NCI-H82 (cell line): ENCODE measurements around the gene CHMP4B.
A peak's percentile ranks its signal among the peaks of the same experiment; 100 is the strongest.

ENCODE experiments used
- DNase-seq: peaks from one replicate; lab custom pipeline; 2025; lab: John Stamatoyannopoulos, UW

The CHMP4B gene, protein sequence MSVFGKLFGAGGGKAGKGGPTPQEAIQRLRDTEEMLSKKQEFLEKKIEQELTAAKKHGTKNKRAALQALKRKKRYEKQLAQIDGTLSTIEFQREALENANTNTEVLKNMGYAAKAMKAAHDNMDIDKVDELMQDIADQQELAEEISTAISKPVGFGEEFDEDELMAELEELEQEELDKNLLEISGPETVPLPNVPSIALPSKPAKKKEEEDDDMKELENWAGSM

GRCh38 chr20:33810885-33811775, at the start of gene CHMP4B:
CHMP4B (plus strand) TSS chr20:33811348; CDS start chr20:33811469, 121 bp downstream.
- peak; percentile 99 for DNase-seq

DNA sequence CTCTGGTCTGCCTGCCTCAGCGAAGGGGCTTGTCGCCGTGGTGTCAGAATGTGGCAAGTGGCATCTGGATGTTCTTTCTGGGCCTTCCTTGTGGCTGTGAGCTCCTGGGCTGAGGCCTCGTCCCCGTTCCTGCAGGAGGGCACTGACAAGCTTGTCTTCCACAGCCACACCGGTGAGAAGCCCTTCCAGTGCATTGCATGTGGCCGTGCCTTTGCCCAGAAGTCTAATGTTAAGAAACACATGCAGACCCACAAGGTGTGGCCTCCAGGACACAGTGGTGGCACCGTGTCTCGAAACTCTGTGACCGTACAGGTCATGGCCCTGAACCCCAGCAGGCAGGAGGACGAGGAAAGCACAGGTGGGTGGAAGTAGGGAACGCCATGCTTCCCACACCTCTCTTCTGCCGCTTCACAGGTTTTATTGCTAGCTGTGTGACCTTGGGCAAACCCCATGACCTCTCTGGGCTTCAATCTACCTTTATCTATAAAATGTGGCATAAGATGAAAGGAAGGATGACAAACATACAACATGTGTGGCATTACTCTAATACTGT, 49.4 kb upstream of the CHMP4B start:
- no peak for DNase-seq

DNA sequence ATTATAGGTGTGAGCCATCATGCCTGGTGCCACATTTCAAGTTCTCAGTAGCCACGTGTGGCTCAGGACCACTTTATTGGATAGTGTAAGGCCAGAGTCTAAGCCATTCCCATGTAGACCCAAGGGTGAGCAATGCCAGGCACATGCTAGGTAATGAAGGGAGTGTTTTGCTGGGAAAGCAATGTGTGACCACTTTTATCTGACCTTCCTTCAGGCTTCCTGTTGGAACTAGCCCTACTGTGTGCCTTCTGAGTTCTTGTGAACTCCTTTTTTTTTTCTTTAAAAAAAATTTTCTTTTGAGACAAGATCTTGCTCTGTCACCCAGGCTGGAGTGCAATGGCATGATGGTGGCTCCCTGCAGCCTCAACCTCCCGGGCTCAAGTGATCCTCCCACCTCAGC, 46.0 kb upstream of the CHMP4B start:
- no peak for DNase-seq

DNA sequence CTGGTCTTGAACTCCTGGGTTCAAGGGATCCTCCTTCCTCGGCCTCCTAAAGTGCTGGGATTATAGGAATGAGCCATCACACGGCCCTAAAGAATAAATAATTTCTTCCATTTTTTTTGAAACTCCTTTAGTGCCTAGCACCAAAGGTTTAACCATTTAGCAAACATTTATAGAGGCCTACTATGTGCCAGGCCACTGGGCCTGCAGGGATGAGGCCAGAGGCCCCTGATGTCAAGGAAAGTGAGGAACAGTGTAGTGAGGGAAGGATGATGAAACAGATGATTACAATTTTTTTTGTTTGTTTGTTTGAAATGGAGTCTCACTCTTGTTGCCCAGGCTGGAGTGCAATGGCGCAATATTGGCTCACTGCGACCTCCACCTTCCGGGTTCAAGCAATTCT, 45.6 kb upstream of the CHMP4B start:
- DNase-seq = no peak

DNA sequence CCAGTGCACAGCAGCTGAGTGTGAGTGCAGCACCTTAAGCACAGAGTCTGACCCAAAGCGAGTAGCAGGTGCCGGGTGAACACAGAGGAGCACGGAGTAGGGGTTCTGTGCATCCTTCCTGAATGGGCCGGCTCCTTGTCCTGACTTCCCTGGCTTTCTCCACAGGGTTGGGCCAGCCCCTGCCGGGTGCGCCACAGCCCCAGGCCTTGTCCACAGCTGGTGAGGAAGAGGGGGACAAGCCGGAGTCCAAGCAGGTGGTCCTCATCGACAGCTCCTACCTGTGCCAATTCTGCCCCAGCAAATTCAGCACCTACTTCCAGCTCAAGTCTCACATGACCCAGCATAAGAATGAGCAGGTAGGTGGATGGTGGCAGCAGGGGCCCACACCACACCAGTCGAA, 44.5 kb upstream of the CHMP4B start:
- DNase-seq = no peak

DNA sequence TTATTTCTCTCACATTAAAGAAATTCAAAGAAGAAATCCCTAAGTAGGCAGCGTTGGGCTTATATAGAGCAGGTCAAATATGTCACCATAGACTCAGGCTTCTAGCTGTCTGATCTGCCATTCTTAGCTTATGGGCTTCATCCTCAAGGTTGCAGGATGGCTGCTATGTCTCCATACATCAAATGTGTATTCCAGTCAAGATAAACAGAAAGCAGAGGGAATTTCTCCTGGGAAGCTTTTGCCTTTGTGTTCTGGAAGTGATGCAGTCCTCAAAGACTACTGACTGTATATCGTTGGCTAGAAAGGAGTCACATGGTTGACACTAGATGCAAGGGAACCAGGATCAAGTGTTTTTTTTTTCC, 43.4 kb upstream of the CHMP4B start:
- DNase-seq = no peak

GRCh38 chr20:33769043-33769442, 42.1 kb upstream of the CHMP4B start:
- no peak for DNase-seq

DNA sequence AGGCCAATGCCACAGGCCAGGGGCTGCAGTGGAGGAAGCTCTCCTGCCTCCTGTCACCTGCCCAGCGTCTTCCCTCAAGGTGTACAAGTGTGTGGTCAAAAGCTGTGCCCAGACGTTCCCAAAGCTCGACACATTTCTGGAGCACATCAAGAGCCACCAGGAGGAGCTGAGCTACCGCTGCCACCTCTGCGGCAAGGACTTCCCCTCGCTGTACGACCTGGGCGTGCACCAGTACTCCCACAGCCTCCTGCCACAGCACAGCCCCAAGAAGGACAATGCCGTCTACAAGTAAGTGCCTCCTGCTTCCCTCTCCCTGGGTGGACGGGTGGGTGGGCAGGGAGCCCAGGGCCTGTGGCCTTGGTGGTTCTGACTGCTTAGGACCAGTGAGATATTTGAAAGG, 41.1 kb upstream of the CHMP4B start:
- DNase-seq = no peak

GRCh38 chr20:33771938-33772337, 39.2 kb upstream of the CHMP4B start:
- no peak for DNase-seq

- no peak for DNase-seq
Measured at GRCh38 chr20:33772439-33772838, 38.7 kb upstream of the CHMP4B start.

GRCh38 chr20:33773412-33774089, 37.6 kb upstream of the CHMP4B start:
- no peak for DNase-seq

DNA sequence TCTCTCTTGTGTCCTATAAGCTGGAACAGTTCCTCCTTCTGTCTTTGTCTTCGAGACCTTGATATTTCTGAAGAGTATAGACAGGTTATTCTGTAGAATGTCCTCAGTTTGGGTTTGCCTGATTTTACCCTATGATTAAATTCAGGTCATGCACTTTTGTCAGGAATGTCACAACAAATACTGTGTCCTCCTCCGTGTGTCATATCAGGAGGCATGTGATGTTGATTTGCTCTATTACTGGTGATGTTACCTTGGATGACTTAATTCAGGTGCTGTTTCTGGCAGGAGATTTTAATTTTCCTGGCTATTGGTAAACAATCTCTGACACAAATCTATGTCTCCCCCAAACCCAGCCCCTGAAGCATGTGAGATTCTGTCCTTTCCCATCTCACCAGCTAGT, 33.3 kb upstream of the CHMP4B start:
- DNase-seq = no peak

DNA sequence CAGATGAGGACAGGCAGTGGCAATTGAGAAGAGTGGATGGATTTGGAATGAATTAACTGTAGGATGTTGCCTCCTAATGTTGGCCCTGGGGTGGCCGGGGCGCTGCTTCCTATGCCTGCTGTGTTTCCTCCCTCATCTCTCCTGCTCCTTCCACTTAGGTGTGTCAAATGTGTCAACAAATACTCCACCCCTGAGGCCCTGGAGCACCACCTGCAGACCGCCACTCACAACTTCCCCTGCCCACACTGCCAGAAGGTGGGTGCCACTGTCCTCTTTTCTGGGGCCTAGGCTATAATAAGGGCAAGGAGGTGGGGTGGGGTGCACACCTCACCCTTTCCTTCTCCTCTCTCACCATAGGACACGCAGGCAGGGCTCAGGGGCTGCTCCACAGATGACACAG, 30.0 kb upstream of the CHMP4B start:
- no peak for DNase-seq

- DNase-seq = no peak
Measured at GRCh38 chr20:33781945-33782344, 29.2 kb upstream of the CHMP4B start.

- DNase-seq = no peak
Measured at GRCh38 chr20:33783256-33783655, 27.9 kb upstream of the CHMP4B start.

DNA sequence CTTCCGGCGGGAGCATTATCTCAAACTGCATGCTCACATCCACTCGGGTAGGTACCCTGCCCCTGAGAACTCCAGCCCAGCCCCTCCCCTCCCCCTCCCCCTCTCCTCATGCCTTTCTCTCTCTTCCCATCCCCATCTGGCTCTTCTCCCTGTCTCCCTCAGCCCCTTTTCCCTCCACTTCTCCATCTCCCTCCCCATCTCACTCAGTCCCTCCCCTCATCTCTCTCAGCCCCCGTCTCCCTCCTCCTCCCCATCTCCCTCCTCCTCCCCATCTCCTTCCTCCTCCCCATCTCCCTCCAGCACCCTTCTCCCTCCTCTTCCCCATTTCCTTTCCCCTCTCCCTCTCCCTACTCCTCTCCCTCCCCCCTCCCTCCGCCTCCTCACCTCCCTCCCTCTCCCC, 27.3 kb upstream of the CHMP4B start:
- peak; percentile 45 for DNase-seq

GRCh38 chr20:33784225-33784624, 26.9 kb upstream of the CHMP4B start:
- DNase-seq = peak; percentile 39

- DNase-seq = no peak
Measured at GRCh38 chr20:33785503-33785902, 25.6 kb upstream of the CHMP4B start.

- no peak for DNase-seq
Measured at GRCh38 chr20:33787253-33787891, 23.8 kb upstream of the CHMP4B start.

- DNase-seq = no peak
Measured at GRCh38 chr20:33788351-33789049, 22.6 kb upstream of the CHMP4B start.

DNA sequence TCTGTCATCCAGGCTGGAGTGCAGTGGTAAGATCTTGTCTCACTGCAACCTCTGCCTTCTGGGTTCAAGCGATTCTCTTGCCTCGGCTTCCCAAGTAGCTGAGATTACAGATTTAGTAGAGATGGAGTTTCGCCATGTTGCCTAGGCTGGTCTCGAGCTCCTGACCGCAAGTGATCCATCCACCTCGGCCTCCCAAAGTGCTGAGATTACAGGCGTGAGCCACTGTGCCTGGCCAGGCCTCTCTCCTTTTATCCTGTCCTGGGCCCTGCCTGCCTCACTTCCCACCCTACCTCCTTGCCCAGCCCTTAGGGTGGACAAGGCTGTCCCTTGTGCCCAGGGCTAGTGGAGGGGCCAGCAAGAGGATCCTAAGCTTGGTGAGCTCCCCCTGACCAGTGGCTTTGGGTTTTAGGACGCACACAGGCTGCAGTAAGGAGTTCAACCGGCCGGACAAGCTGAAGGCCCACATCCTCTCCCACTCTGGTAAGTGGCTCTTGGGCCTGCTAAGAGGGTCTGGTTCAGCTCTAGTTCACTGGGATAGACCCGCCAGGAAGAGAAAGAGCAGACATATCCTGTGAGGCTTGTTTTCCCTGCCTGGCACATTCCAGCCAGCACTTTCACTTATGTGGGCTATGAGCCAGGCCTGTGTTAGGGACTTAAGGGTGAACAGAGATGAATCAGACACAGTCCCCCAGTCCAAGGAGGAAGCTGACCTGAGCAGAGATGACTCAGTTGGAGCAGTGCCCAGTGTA, 21.9 kb upstream of the CHMP4B start:
- DNase-seq = no peak
